HG03095 (cell line): ENCODE results near the gene ATP8B2.
"Not testable (repeated sequence)": the region's sequence is repeated elsewhere in the genome, so short reads cannot be mapped to it uniquely, and the experiment has no call there.

ENCODE experiments used
- ATAC-seq: cut with Tn5 transposase; IDR thresholded peaks from one replicate; pipeline ENCODE4 v1.9.1; 2021; ENCODE audit warnings: moderate library complexity; ENCODE audit not compliant: unreplicated experiment

Gene ATP8B2

GRCh38 chr1:154324669-154325582 lies at the start of gene ATP8B2:
TSS of gene ATP8B2 (plus strand) at chr1:154325525. CDS start at chr1:154328142, 2,617 bp downstream.
- ATAC-seq = no peak

DNA sequence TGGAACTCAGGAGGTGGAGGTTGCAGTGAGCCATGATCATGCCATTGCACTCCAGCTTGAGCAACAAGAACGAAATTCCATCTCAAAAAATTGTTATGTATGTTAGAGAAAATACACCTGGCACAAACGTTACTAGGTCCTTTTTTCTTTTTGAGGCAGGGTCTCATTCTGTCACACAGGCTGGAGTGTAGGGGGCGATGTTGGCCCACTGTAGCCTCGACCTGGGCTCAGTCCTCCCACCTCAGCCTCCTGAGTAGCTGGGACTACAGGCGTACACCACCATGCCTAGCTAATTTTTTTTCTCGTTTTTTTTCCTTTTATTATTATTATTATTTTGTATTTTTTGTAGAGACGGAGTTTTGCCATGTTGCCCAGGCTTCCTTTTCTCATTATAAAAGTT lies 48.5 kb upstream of the ATP8B2 start:
- no peak for ATAC-seq

DNA sequence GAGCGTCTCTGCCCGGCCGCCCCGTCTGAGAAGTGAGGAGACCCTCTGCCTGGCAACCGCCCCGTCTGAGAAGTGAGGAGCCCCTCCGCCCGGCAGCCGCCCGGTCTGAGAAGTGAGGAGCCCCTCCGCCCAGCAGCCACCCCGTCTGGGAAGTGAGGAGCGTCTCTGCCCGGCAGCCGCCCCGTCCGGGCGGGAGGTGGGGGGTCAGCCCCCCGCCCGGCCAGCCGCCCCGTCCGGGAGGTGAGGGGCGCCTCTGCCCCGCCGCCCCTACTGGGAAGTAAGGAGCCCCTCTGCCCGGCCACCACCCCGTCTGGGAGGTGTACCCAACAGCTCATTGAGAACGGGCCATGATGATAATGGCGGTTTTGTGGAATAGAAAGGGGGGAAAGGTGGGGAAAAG lies 37.7 kb upstream of the ATP8B2 start:
- not testable (repeated sequence) for ATAC-seq

- no peak for ATAC-seq
These were observed 36.7 kb upstream of the ATP8B2 start for GRCh38 chr1:154288661-154289060.

DNA sequence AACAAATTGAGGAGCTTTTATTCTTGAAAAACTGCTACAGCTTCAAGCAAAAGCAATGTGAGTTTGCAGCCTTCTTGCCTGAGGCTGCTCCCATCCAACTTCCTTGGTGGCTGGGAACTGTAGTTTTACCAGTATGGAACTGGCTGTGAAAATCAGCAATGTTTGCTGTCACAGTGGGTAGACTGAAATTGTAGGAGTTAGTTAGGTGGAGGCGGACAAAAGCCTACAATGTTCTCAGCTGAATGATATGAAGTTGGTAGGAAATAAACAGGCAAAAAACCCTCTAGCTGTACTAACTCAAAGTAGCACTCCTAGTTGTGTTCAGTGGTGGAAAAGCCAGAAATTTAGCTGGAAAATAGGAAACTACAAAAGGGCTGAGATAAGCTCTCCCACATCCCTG lies 34.4 kb upstream of the ATP8B2 start:
- no peak for ATAC-seq

- no peak for ATAC-seq
These were observed 29.7 kb upstream of the ATP8B2 start for GRCh38 chr1:154295408-154296235.

- ATAC-seq = no peak
These were observed 23.7 kb upstream of the ATP8B2 start for GRCh38 chr1:154301582-154301981.

- no peak for ATAC-seq
These were observed 20.5 kb upstream of the ATP8B2 start for GRCh38 chr1:154304664-154305337.

DNA sequence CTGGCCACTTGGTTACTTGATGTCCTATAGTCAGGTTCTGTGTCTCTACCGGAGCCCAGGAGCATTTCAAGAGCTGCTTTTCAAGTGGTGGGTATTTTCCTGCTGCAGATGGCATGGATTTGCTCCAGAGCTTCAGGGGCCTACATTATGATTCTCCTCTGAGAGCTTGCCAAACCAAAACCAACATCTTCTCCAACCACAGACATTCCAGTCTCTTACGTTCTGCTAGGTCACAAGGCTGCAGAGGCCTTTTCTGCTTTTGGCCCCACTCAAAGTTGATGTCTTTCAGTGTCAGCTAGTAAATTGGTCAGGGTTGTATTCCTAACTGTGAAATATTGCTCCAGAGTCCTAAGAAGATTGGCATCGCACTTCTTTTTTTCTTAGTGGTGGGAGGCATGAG lies 19.2 kb upstream of the ATP8B2 start:
- no peak for ATAC-seq

DNA sequence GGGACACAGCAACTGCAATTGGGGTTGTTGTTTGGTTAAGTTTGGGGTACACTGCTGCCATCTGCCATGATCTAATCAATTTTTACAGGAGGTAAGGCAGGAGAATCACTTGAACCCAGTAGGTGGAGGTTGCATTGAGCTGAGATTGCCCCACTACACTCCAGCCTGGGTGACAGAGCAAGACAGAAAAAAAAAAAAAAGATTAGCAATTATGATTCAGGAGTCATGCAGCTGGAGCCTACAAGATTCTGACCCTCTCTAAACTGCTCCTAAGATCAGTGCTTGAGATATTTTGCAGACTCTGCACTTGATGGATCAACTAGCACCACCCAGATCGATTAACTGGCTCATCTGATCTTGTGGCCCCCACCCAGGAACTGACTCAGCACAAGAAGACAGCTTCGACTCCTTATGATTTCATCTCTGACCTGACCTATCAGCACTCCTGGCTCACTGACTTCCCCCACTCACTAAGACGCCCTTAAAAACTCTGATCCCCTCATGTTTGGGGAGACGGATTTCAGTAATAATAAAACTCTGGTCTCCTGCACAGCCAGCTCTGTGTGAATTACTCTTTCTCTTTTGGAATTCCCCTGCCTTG lies 17.6 kb upstream of the ATP8B2 start:
- not testable (repeated sequence) for ATAC-seq

- ATAC-seq = not testable (repeated sequence)
These were observed 16.2 kb upstream of the ATP8B2 start for GRCh38 chr1:154309136-154309535.

- ATAC-seq = not testable (repeated sequence)
These were observed 12.9 kb upstream of the ATP8B2 start for GRCh38 chr1:154312229-154313065.

- ATAC-seq = no peak
These were observed 12.3 kb upstream of the ATP8B2 start for GRCh38 chr1:154313066-154313356.

GRCh38 chr1:154314226-154314625 lies 11.1 kb upstream of the ATP8B2 start:
- not testable (repeated sequence) for ATAC-seq

DNA sequence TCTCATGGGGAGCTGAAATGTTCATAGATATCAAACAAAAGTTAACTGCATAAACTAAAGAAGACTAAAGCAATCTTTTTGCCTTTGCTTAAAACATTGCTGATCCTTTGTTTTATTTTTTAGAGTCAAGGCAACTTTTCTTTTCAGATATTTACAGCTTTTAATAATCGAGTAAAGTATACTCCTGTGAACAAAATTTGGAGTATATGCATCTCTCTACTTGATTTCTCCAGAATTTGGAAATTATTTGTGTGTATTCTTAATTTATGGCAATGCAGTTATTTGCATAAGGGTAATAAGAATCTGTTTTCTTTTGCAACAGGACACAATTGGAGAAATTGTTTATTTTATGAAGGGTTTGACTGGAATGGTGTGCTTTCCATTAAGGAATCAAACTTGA lies 8.6 kb upstream of the ATP8B2 start:
- ATAC-seq = no peak

DNA sequence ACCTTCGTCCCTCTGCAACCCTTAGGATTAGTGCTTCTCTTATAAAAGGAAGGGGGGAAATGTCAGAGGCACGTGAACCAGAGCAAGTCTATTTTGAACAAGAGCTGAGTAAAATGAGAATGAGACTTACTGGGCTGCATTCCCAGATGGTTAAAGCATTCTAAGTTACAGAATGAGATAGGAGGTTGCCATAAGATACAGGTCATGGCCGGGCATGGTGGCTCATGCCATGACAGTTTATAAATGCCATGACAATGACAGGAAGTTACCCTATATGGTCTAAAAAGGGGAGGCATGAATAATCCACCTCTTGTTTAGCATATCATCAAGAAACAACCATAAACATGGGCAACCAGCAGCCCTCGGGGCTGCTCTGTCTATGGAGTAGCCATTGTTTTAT lies 6.9 kb upstream of the ATP8B2 start:
- no peak for ATAC-seq

DNA sequence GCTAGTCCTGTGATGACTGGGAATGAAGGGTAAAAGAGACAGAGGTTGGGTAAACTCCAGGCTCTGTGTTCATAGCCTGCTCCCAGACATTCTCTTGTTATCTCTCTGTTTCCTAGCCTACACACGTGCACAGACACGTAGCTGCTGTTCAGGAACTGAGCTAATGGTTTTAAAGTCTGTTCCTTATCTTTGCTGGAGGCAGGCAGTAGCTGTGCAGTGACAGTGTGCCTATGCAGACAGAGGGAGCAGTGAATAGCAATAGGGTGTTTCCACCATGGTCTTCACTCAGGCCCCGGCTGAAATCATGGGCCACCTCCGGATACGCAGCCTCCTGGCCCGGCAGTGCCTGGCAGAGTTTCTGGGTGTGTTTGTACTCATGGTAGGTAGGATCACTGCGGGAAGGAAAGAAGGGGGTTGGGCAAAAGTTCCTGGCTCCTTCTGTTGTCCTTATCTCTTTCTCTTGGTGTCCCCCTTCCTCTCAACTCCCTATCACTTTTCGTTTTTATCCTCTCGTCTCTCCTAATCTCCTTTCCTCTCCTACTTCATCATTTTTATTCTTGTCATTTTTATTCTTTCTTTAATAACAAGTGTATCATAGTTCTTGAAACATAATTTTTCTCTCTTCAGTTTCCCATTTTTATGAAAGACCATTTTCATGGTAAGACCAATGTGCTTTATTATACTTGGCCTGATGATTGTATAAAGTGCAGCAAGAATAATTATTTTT lies 4.3 kb upstream of the ATP8B2 start, which contains the start of gene AQP10:
Gene AQP10, plus strand, starts transcription at position 212 of the 727 bp plus-strand sequence. Its CDS starts 63 bp downstream, at position 275.
- ATAC-seq = no peak

GRCh38 chr1:154321609-154321934 lies 3.8 kb upstream of the ATP8B2 start:
- ATAC-seq = not testable (repeated sequence)

DNA sequence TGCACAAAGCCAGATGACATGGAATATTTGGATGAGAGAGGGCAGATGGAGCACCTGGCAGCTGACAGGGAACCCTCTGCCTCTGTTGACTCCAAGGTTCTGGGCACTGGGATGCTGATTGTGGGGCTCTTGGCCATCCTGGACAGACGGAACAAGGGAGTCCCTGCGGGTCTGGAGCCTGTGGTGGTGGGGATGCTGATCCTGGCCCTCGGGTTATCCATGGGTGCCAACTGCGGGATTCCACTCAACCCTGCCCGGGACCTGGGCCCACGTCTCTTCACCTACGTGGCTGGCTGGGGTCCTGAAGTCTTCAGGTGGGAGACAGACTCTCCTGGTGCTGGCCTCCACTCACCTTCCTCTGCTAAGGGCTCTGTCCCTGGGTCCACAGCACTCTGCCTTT lies 1.8 kb upstream of the ATP8B2 start:
- ATAC-seq = no peak
